Measurements from ENCODE around the gene ACSF3. TPM values are rescaled to one million over a fixed set of nuclear protein-coding genes. Genes with fewer than 3 reads are reported as not detected.

Gene ACSF3
- total RNA-seq, 4 donors from 2014 or later: 94.6 to 120 (median 108) TPM

GRCh38 chr16:89058812-89059211, 34.8 kb upstream of the ACSF3 start:
- Histone ChIP-seq H3K4me3 (no peak overlapping the region), H3K27me3 (no peaks in the 10 kb centered on the region), H3K27ac (no peak overlapping the region), H3K36me3 (no peaks in the 10 kb centered on the region), H3K4me1 (peaks cover 0 to 18% (median 6%) of the 10 kb centered on the region in 4 donors), H3K9me3 (no peaks in the 10 kb centered on the region)
- DNase-seq: no peak
- no peak for TF ChIP-seq CTCF (IDR thresholded peaks at IDR 0.05)

GRCh38 chr16:89060207-89060794, 33.4 kb upstream of the ACSF3 start:
- Histone ChIP-seq H3K4me3 (no peak overlapping the region), H3K4me1 (peaks cover 0 to 22% (median 8%) of the 10 kb centered on the region in 4 donors), H3K9me3 (no peaks in the 10 kb centered on the region), H3K36me3 (no peaks in the 10 kb centered on the region), H3K27me3 (no peaks in the 10 kb centered on the region), H3K27ac (peak overlapping the region in 1 of 4 donors; percentile 36)
- TF ChIP-seq CTCF (IDR thresholded peaks at IDR 0.05) (no peak), POLR2A (IDR thresholded peaks at IDR 0.05) (no peak)
- DNase-seq: peak in 2 of 3 donors; percentile 55 to 66

GRCh38 chr16:89061086-89061485, 32.6 kb upstream of the ACSF3 start:
- Histone ChIP-seq H3K27me3 (no peaks in the 10 kb centered on the region), H3K27ac (peak overlapping the region in 1 of 4 donors; percentile 36), H3K9me3 (no peaks in the 10 kb centered on the region), H3K36me3 (no peaks in the 10 kb centered on the region), H3K4me3 (no peak overlapping the region), H3K4me1 (peaks cover 0 to 22% (median 8%) of the 10 kb centered on the region in 4 donors)
- no peak for DNase-seq
- TF ChIP-seq CTCF (IDR thresholded peaks at IDR 0.05) (no peak), POLR2A (IDR thresholded peaks at IDR 0.05) (no peak)

GRCh38 chr16:89061590-89062380, 31.9 kb upstream of the ACSF3 start:
- H3K36me3 ChIP-seq: no peaks in the 10 kb centered on the region
- no peaks in the 10 kb centered on the region for H3K27me3 ChIP-seq
- no peak overlapping the region for H3K4me3 ChIP-seq
- peak overlapping the region in 1 of 4 donors; percentile 77 for H3K27ac ChIP-seq
- no peak for TF ChIP-seq CTCF (IDR thresholded peaks at IDR 0.05)
- TF ChIP-seq POLR2A (IDR thresholded peaks at IDR 0.05): no peak
- no peaks in the 10 kb centered on the region for H3K9me3 ChIP-seq
- DNase-seq: peak in 1 of 3 donors; percentile 38
- H3K4me1 ChIP-seq: peaks cover 0 to 22% (median 8%) of the 10 kb centered on the region in 4 donors

GRCh38 chr16:89062389-89063345, 31.0 kb upstream of the ACSF3 start:
- Histone ChIP-seq H3K27me3 (no peaks in the 10 kb centered on the region), H3K36me3 (no peaks in the 10 kb centered on the region)
- TF ChIP-seq CTCF (IDR thresholded peaks at IDR 0.05): no peak
- TF ChIP-seq POLR2A (IDR thresholded peaks at IDR 0.05): no peak

More at GRCh38 chr16:89062389-89063345, 31.0 kb upstream of the ACSF3 start:
- no peak overlapping the region for H3K4me3 ChIP-seq
- peak overlapping the region in 1 of 4 donors; percentile 77 for H3K27ac ChIP-seq
- peaks cover 0 to 22% (median 8%) of the 10 kb centered on the region in 4 donors for H3K4me1 ChIP-seq
- peak in 1 of 3 donors; percentile 49 for DNase-seq
- H3K9me3 ChIP-seq: no peaks in the 10 kb centered on the region
